ENCODE results near the gene DPYSL3.

DPYSL3 gene

GRCh38 chr5:147441191-147441695 is 68.6 kb downstream of the DPYSL3 start:
- H3K27me3 ChIP-seq (ENCODE audit: insufficient read depth, low read length), result no peaks in the 10 kb centered on the region
- H3K4me2 ChIP-seq (ENCODE audit: low read length), result no peak overlapping the region
- no peak overlapping the region for H3K18ac ChIP-seq (ENCODE audit: low read length)
- no peak for DNase-seq
- H3K4me1 ChIP-seq (ENCODE audit: control insufficient read depth in 1 of 2, insufficient read depth in 2 of 2, low read length in 2 of 2), result peaks cover 5 to 12% of the 10 kb centered on the region in 2 experiments
- H4K8ac ChIP-seq (ENCODE audit: low read depth, low read length), result no peak overlapping the region
- no peak overlapping the region for H3K9ac ChIP-seq (ENCODE audit: low read length)
- WGBS (ENCODE audit: extremely low coverage, insufficient coverage, insufficient read length), result no CpG with 5 or more reads among the region's 3 CpGs
- H3K79me2 ChIP-seq (ENCODE audit: control insufficient read depth, insufficient read depth, low read length, poor library complexity), result no peaks in the 10 kb centered on the region
- no peak overlapping the region for H3K27ac ChIP-seq (ENCODE audit: low read depth, low read length)
- H3K9me3 ChIP-seq (ENCODE audit: insufficient read depth, low read depth, low read length), result no peaks in the 10 kb centered on the region
- no peak overlapping the region for H2AFZ ChIP-seq (ENCODE audit: insufficient read depth, low read length, poor library complexity)
- H3K79me1 ChIP-seq (ENCODE audit: low read length), result no peaks in the 10 kb centered on the region
- H2AK5ac ChIP-seq (ENCODE audit: low read length), result no peak overlapping the region
- H4K12ac ChIP-seq (ENCODE audit: low read depth, low read length), result no peak overlapping the region
- no peak overlapping the region for H2BK120ac ChIP-seq (ENCODE audit: insufficient read depth, low read length, poor library complexity)
- no peak overlapping the region for H3K23ac ChIP-seq (ENCODE audit: low read length)
- peaks cover 3 to 7% of the 10 kb centered on the region in 2 experiments for H3K36me3 ChIP-seq (ENCODE audit: control insufficient read depth in 1 of 2, insufficient read depth in 2 of 2, low read length in 2 of 2)
- no peak overlapping the region for H2BK5ac ChIP-seq (ENCODE audit: low read depth, low read length, poor library complexity)
- no peak overlapping the region for H3K4ac ChIP-seq (ENCODE audit: low read depth, low read length)
- H3K14ac ChIP-seq (ENCODE audit: low read length), result no peak overlapping the region
- H3K4me3 ChIP-seq (ENCODE audit: low read depth, low read length), result no peak overlapping the region
- H2BK12ac ChIP-seq (ENCODE audit: low read length), result no peak overlapping the region
- H4K91ac ChIP-seq (ENCODE audit: low read depth, low read length), result no peak overlapping the region

- Histone ChIP-seq H2AFZ (ENCODE audit: insufficient read depth, low read length, poor library complexity) (no peak overlapping the region), H2AK5ac (ENCODE audit: low read length) (no peak overlapping the region), H3K9me3 (ENCODE audit: insufficient read depth, low read depth, low read length) (no peaks in the 10 kb centered on the region), H3K4me2 (ENCODE audit: low read length) (no peak overlapping the region), H3K79me2 (ENCODE audit: control insufficient read depth, insufficient read depth, low read length, poor library complexity) (no peaks in the 10 kb centered on the region), H3K4me3 (ENCODE audit: low read depth, low read length) (no peak overlapping the region), H3K27ac (ENCODE audit: low read depth, low read length) (no peak overlapping the region), H3K4ac (ENCODE audit: low read depth, low read length) (no peak overlapping the region), H2BK5ac (ENCODE audit: low read depth, low read length, poor library complexity) (no peak overlapping the region), H4K91ac (ENCODE audit: low read depth, low read length) (no peak overlapping the region), H3K18ac (ENCODE audit: low read length) (no peak overlapping the region), H3K36me3 (ENCODE audit: control insufficient read depth in 1 of 2, insufficient read depth in 2 of 2, low read length in 2 of 2) (peaks cover 2 to 3% of the 10 kb centered on the region in 2 experiments), H3K79me1 (ENCODE audit: low read length) (no peaks in the 10 kb centered on the region), H4K8ac (ENCODE audit: low read depth, low read length) (no peak overlapping the region), H3K4me1 (ENCODE audit: control insufficient read depth in 1 of 2, insufficient read depth in 2 of 2, low read length in 2 of 2) (peaks cover 5 to 16% of the 10 kb centered on the region in 2 experiments), H3K14ac (ENCODE audit: low read length) (no peak overlapping the region), H2BK120ac (ENCODE audit: insufficient read depth, low read length, poor library complexity) (no peak overlapping the region), H4K12ac (ENCODE audit: low read depth, low read length) (no peak overlapping the region), H3K27me3 (ENCODE audit: insufficient read depth, low read length) (no peaks in the 10 kb centered on the region), H2BK12ac (ENCODE audit: low read length) (no peak overlapping the region), H3K23ac (ENCODE audit: low read length) (no peak overlapping the region), H3K9ac (ENCODE audit: low read length) (no peak overlapping the region)
- WGBS (ENCODE audit: extremely low coverage, insufficient coverage, insufficient read length), result 100% methylated on average over 1 of the region's 2 CpGs
- DNase-seq, result no peak
Observed at GRCh38 chr5:147439254-147439653, 70.6 kb downstream of the DPYSL3 start.

GRCh38 chr5:147437161-147437596 is 72.7 kb downstream of the DPYSL3 start:
- no peak overlapping the region for H4K8ac ChIP-seq (ENCODE audit: low read depth, low read length)
- H2AK5ac ChIP-seq (ENCODE audit: low read length), result no peak overlapping the region
- H4K12ac ChIP-seq (ENCODE audit: low read depth, low read length), result no peak overlapping the region
- no peak overlapping the region for H4K91ac ChIP-seq (ENCODE audit: low read depth, low read length)
- no CpG with 5 or more reads among the region's 6 CpGs for WGBS (ENCODE audit: extremely low coverage, insufficient coverage, insufficient read length)
- no peak overlapping the region for H2BK5ac ChIP-seq (ENCODE audit: low read depth, low read length, poor library complexity)
- H3K9me3 ChIP-seq (ENCODE audit: insufficient read depth, low read depth, low read length), result no peaks in the 10 kb centered on the region
- no peak overlapping the region for H2BK120ac ChIP-seq (ENCODE audit: insufficient read depth, low read length, poor library complexity)
- H3K79me2 ChIP-seq (ENCODE audit: control insufficient read depth, insufficient read depth, low read length, poor library complexity), result no peaks in the 10 kb centered on the region
- no peaks in the 10 kb centered on the region for H3K27me3 ChIP-seq (ENCODE audit: insufficient read depth, low read length)
- peaks cover 5% of the 10 kb centered on the region for H3K79me1 ChIP-seq (ENCODE audit: low read length)
- H2BK12ac ChIP-seq (ENCODE audit: low read length), result no peak overlapping the region
- peaks cover 11 to 26% of the 10 kb centered on the region in 2 experiments for H3K4me1 ChIP-seq (ENCODE audit: control insufficient read depth in 1 of 2, insufficient read depth in 2 of 2, low read length in 2 of 2)
- H3K23ac ChIP-seq (ENCODE audit: low read length), result no peak overlapping the region
- H3K14ac ChIP-seq (ENCODE audit: low read length), result no peak overlapping the region
- H3K27ac ChIP-seq (ENCODE audit: low read depth, low read length), result no peak overlapping the region
- DNase-seq, result no peak
- H3K18ac ChIP-seq (ENCODE audit: low read length), result no peak overlapping the region
- H3K36me3 ChIP-seq (ENCODE audit: control insufficient read depth in 1 of 2, insufficient read depth in 2 of 2, low read length in 2 of 2), result no peaks in the 10 kb centered on the region
- H2AFZ ChIP-seq (ENCODE audit: insufficient read depth, low read length, poor library complexity), result no peak overlapping the region
- H3K4me2 ChIP-seq (ENCODE audit: low read length), result no peak overlapping the region
- no peak overlapping the region for H3K4me3 ChIP-seq (ENCODE audit: low read depth, low read length)
- H3K4ac ChIP-seq (ENCODE audit: low read depth, low read length), result no peak overlapping the region
- no peak overlapping the region for H3K9ac ChIP-seq (ENCODE audit: low read length)

GRCh38 chr5:147436596-147436995 is 73.3 kb downstream of the DPYSL3 start:
- H3K18ac ChIP-seq (ENCODE audit: low read length), result no peak overlapping the region
- no peaks in the 10 kb centered on the region for H3K36me3 ChIP-seq (ENCODE audit: control insufficient read depth in 1 of 2, insufficient read depth in 2 of 2, low read length in 2 of 2)
- no peak overlapping the region for H4K8ac ChIP-seq (ENCODE audit: low read depth, low read length)
- H4K12ac ChIP-seq (ENCODE audit: low read depth, low read length), result no peak overlapping the region
- no peak for DNase-seq
- no peak overlapping the region for H4K91ac ChIP-seq (ENCODE audit: low read depth, low read length)
- no peaks in the 10 kb centered on the region for H3K9me3 ChIP-seq (ENCODE audit: insufficient read depth, low read depth, low read length)
- no peaks in the 10 kb centered on the region for H3K79me2 ChIP-seq (ENCODE audit: control insufficient read depth, insufficient read depth, low read length, poor library complexity)
- no peak overlapping the region for H3K23ac ChIP-seq (ENCODE audit: low read length)
- no CpG with 5 or more reads among the region's 3 CpGs for WGBS (ENCODE audit: extremely low coverage, insufficient coverage, insufficient read length)
- no peak overlapping the region for H2AFZ ChIP-seq (ENCODE audit: insufficient read depth, low read length, poor library complexity)
- H3K4ac ChIP-seq (ENCODE audit: low read depth, low read length), result peak overlapping the region; percentile 33
- H3K4me3 ChIP-seq (ENCODE audit: low read depth, low read length), result no peak overlapping the region
- peaks cover 14 to 32% of the 10 kb centered on the region in 2 experiments for H3K4me1 ChIP-seq (ENCODE audit: control insufficient read depth in 1 of 2, insufficient read depth in 2 of 2, low read length in 2 of 2)
- H2BK12ac ChIP-seq (ENCODE audit: low read length), result no peak overlapping the region
- H3K27me3 ChIP-seq (ENCODE audit: insufficient read depth, low read length), result no peaks in the 10 kb centered on the region
- H2BK120ac ChIP-seq (ENCODE audit: insufficient read depth, low read length, poor library complexity), result no peak overlapping the region
- H3K9ac ChIP-seq (ENCODE audit: low read length), result no peak overlapping the region
- peaks cover 10% of the 10 kb centered on the region for H3K79me1 ChIP-seq (ENCODE audit: low read length)
- H3K14ac ChIP-seq (ENCODE audit: low read length), result no peak overlapping the region
- H3K27ac ChIP-seq (ENCODE audit: low read depth, low read length), result no peak overlapping the region
- no peak overlapping the region for H2BK5ac ChIP-seq (ENCODE audit: low read depth, low read length, poor library complexity)
- no peak overlapping the region for H3K4me2 ChIP-seq (ENCODE audit: low read length)
- H2AK5ac ChIP-seq (ENCODE audit: low read length), result no peak overlapping the region

Data from trophoblast cell (in vitro differentiated cells and primary cell).